HG02759 (cell line): ENCODE data around the gene HIGD1A.
A peak's percentile ranks its signal among the peaks of the same experiment; 100 is the strongest.

Source experiments
- ATAC-seq: cut with Tn5 transposase; IDR thresholded peaks from one replicate; pipeline ENCODE4 v1.9.1; 2021; ENCODE audit warnings: mild to moderate bottlenecking, moderate library complexity; ENCODE audit not compliant: unreplicated experiment

HIGD1A gene

DNA sequence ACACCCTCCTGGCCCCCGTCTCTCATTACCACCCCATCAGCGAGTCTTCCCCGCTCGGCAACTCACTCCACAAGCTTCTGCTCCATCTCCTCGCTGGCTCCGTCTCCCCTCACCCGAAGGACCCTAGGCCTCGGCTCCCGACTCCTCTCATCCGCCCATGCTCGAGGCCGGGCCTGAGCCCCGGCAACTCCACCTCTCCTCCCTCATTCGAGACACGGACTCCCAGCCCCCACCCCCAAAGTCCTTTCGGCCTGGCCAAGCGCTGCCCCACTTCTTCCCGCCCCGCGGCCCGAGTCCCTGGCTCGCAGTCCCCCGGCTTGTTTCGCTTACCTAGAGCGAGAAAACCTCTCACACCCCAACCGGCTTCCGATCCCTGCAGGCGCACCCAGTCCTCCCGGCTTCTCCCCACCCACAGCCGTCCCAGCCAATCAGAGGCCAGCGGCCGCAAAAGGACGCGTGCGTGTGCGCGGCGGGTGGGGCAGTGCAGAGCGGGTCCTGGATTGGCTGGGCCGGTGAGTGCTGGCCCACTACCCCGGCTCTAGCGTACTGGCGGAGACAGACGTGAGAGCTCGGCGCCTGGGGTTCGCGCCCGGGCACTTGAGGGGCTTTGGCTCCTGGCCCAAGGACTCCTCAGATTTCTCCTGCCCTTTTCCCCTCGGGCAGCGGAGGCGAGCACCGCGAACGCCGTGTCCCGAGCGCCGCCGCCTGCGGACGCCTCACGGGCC lies at the start of gene HIGD1A:
HIGD1A (minus strand) TSS at position 385 of the 725 bp plus-strand sequence. CDS start 10,237 bp downstream, outside the sequence.
- ATAC-seq = peak; percentile 99

DNA sequence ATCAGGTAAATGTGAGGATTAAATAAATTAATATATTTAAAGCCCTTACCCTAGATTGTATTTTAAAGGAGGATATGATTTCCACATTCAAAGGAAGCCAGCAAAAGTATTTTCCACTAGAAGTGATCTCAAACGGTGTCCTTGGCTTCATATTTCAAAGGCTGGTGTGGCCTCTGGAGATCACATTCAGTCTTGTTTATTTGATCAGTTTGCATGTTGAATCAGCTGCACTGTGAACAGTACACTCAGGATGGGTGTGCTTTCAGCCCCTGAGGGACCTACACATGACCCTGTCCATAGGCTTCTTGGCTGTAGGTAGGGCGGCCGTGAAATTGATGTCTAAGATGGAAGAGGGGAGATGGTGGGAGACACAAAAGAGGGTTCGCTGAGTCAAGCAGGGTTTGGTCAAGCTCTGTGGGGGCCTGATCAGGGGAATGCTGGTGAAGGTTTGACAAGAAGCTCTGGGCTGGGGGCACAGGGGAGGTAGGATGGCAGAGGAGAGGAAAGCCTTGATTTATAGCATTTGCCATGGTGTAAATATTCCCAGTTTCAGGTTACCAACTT lies 49.5 kb upstream of the HIGD1A start:
- ATAC-seq = no peak

DNA sequence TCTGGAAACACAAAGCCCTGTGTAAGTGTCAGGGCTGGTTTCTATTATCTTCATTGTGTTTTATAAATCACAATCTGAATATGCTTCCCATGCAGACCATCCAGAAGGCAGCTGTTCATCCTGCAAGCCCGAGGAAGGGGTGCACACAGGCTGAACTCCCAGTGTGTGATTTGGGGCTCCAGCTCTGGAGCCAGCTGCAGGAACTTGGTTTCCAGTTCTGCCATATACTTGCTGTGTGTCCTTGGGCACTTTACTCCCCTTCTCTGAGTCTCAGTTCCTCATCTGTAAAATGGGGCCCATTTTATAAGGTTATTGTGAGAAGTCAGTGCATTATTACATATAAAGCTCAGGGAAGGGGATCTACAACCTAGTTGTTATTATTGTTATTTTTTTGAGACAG lies 48.8 kb upstream of the HIGD1A start:
- ATAC-seq = no peak

DNA sequence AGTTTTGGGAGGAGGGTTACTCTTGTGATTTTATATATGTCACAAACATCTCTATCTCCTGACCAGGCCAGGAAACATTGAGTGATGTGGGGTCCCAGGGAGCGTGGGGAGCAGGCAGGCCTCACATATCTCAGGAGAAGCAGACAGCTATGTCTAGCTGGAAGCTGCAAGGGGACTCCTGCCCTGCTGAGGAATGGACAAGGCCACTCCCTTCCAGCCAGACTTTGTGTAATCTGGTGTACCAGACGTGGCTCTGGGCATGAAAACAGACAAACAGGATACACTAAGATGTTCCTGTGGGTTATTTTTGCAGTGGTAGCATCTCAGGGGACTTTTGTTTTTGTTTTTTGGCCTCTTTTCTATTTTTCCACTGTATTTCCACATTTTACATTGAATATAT lies 48.2 kb upstream of the HIGD1A start:
- no peak for ATAC-seq

DNA sequence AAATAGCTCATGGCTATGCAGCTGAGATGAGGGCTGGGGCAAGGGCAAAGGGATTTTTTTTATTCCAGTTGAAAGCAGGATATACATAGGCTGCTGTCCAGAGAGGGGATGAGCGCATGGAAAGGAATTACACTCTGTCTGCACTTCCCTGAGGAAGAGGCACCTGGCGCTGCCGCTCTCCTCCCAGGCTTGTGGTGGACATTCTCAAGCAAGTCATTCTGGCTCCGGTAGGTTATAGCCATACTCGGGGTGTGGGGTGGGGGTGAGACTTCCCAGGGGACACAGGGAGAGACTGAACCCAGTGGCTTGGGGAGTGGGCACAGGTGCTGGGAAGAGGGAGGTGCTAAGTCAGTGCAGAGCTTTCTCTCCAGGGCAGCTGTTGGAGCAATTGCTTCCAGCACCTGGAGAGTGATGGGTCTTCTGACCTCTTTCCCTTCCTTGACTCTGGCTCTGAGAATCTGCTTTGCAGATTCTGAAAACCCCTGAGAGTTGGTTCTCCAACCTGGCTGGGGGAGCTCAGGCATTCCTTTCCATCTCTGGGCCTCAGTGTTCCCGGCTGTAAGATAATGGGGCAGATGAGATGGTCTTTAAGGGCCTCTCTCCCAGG lies 47.0 kb upstream of the HIGD1A start:
- no peak for ATAC-seq

DNA sequence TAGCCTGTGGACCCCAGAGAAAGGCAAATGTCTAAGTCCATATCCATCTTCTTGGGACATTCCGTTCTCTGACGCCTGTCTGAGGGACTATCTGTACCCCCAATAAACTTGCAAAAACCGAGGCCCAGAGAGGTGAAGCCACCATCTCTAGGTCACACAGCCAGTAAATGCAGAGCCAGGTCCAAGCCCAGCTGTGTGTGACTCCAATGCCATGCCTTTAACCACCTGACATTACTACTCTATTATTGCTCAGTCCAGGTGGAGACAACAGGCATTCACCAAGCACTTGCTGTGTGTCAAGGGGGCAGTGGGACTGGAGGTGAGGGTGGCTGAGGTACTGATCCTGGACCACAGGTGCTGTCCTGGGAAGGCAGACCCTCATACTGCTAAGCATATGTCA lies 46.0 kb upstream of the HIGD1A start:
- no peak for ATAC-seq

DNA sequence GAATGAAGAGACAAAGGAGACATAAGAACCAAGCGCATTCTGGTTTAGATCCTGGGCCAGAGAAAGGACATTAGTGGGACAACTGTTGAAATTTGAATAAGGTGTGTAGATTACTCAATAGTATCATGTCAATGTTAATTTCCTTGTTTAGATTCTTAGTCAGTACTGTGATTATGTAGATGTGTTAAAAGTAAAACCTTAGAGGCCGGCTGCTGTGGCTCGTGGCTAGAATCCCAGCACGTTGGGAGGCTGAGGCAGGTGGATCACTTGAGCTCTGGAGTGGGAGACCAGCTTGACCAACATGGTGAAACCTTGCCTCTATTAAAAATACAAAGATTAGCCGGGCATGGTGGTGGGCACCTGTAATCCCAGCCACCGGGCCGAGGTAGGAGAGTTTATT lies 44.7 kb upstream of the HIGD1A start:
- ATAC-seq = no peak

DNA sequence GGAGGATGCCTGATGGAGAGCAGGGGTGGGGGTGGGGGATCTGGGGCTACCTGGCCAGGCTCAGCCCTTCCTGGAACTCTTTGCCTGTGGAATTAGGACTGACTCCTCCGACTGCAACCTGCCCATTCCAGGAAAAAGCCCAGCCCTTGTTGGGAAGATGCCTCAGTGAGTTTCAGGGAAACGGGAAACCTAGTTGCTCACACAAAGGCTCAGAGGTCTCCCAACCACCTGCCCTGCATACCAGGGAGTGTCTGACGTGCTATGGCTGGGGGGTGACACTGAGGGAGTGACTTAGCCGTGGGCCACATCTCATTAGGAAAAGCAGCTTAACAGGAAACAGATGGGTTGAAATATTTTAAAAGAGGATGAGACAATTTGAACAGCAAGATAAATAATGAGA lies 43.4 kb upstream of the HIGD1A start:
- ATAC-seq = no peak

DNA sequence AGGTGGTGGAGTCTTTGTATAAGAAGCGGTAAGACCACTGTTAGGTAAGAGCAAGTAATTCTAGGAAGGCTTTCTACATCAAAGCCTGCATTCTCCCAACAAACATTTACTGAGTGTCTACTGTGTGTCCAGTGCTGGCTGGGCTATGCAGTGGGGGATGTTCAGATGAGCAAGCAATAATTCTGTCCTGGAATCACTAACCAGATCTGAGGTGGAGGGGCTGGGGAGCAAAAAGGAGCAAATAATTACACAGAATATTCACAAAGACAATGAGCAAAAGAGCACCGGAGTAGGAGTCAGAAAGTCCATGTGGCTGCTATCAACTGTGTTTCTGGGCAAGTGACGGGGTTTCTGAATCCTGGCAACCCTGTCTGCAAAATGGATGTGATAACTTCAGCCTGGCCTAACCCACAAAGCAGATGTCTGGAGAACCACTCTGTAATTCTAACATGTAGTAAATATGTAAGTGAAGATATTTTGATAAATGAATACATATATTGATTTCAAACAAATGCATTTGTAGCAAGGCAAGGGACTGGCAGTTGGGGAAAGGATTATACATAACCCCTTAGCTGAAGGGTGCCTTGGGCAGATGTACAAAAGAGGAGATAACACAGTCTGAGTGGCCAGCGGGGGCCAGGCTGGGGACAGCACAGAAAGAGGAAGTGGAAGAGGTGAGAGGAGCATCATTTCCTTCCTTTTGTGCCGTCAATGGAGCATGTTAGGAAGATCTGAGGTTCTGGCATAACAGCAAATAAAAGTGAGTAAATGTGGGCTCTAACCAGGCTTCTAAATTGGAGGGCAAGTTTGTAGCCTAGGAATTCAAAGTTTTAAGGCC lies 42.6 kb upstream of the HIGD1A start:
- ATAC-seq = no peak

DNA sequence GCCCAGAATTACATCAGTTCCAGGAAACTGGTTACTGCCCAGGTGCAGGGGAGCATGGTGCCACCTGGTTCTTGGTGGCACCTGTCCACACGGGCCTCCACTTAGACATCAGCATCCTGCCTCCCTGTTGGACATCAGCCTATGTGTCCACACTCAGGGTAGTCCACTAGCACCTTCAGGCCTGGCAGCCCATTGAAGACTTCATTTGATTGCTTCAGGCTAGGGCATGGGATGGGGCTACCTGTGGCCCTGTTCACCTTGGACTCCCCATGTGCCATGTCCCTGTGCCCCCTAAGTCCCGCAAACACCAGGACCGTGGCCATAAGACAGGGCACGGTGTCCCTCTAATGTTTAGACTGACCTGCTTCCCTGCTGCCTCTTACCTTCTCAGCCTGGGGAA lies 40.5 kb upstream of the HIGD1A start:
- no peak for ATAC-seq

DNA sequence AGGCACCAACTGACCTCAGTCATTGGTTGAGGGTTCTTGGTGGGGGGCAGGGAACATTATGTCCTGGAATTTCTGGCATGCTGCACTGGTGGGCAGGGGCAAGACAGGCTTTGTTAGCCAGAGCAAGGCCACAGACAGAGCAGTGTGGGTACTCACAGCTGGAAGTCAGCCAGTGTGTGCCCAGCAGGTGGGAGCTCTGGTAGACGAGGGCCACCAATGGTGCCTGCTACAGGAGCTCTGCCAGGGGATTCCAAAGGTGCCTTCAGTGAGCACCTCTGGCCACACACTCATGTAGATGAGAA lies 40.1 kb upstream of the HIGD1A start:
- no peak for ATAC-seq

DNA sequence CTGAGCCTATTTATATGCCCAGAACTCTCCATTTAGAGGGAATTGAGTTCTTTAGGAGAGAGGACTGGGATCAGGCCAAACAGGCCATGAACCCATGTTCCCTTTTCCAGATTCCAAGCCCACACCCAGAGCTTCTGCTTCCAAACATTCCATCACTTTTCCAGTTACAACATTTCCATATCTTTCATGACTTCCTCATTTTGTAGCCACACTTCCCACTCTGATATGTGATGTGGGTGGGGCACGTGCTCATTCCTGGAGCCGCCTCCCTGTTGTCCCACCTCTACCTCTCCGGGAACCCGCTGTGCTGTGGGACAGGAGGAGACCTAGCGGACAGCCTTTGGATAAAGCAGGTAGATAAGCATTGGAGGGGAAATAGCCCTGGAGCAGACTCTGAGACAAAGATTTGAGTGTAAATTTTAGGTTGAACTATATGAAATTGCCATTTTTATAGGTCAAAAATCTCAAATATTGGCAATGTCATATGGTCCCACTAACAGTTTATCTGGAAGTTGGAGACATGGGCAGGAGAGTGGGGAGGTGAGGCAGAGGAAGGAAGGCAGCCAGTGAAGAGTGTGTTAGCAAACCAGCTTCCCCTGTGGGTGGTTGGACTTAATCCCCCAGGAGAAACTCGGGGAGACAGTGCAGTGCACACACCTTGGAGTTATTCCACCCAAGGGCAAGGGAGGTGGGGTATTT lies 39.6 kb upstream of the HIGD1A start:
- no peak for ATAC-seq

DNA sequence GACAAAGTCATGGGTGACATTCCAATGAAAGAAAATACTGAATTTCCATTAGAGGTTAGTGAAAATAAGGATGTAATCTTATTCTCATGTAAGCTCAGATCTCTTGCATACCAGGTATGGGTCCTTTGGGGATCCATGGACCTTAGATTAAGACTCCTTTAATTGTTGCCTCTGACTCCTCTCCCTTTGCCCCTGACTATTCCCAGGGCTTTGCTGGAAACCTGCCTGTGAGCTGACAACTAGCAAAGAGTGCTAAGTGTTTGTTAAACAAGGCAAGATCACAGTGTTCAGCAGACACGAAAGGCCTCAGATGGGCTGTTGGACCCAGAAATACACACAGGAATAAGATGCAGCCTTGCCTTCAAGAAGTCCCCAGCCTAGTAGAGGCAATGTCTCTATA lies 37.0 kb upstream of the HIGD1A start:
- no peak for ATAC-seq

DNA sequence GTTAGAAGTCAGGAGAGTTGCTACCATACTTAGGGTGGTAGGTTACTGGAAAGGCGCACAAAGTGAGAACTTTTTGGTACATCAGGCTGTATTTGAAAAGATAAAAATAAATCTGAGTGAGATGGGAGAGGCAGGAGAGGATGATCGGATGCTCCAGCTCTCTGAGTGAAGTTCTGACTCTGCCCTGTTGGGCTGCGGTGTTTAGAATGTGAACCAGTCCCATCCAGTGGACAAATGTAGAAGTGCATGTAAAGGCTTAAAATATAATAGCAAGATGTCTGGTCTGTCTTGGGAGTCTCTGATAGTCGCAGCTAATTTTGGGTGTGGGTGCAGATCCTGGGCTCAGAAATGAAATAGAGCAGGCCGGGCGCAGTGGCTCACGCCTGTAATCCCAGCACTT lies 35.3 kb upstream of the HIGD1A start:
- peak; percentile 82 for ATAC-seq

DNA sequence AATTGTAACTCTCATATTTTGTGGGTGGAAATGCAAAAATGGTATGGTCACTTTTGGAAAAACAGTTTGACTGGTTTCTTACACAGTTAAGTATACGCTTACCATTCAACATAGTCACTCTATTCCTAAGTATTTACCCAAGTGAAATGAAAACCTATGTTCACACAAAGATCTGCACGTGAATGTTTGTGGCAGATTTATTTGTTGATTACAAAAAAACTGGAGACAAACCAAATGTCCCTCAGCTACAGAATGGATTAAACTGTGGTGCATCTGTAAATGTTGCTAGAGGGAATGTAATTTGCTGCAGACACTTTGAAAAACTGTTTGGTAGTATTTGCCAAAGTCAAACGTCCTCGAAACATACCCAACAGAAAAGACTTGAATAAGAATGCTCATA lies 34.3 kb upstream of the HIGD1A start:
- ATAC-seq = no peak

DNA sequence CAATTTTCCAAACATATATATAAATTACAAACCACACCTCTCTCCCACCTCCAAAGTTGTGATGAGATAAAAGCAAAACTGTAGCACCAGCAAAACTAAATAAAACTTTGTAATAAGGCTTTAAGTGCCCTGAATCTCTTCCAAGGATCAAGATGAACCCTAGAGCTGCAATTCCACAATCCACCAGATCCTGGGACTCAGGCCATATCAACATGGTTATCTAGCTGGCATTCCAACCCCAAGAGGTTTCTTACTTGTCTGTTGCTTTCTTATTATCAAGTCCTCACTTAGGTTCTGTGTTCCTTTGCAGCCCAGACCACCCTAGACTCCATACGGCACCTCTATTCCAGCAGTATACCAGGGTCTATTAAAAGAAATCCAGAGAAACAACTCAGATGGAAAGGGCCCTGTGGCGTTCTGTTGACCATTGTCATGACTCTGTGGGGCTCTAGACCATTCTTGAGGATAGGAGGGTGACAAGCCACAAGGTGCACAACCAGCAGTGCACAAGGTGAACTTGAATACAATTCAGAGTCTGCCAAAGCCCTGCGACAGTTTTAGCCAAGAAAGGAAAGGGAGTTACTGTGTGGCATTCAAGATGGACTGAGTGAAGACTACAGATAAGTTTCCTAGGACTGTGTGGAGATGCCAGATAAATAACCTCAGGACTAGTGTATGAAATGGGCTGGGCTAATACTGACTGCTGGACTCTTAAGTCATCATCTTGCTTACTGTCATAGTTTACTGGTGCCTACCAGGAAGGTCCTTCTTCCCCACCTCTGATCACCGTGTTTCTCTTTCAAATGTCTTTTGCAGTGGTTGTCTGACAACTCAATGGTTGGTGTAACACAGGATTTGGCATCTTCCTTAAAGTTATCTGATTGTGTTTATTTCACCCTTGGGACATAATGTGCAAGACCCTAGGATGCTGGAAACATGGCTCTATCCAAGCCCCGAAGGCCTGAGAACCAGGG lies 32.1 kb upstream of the HIGD1A start:
- no peak for ATAC-seq

DNA sequence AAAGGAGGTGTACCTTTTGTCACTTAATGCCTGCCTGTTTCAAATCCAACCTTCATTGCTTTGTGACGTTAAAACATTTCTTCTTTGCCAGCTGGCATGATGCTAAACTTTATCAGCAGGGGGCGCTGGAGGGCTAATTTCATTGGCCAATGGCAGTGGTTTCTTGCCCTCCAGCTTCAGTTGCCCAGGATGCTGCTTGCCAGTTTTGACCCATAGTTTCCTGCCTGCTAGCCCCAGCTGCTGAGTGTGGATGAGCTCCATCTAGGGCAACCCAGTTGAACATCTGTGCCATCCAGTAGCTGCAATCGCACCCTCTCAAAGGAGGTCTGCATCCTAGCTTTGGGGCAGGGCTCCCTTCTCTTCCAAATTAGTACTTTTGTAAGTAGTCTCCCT lies 27.0 kb upstream of the HIGD1A start:
- ATAC-seq = no peak

DNA sequence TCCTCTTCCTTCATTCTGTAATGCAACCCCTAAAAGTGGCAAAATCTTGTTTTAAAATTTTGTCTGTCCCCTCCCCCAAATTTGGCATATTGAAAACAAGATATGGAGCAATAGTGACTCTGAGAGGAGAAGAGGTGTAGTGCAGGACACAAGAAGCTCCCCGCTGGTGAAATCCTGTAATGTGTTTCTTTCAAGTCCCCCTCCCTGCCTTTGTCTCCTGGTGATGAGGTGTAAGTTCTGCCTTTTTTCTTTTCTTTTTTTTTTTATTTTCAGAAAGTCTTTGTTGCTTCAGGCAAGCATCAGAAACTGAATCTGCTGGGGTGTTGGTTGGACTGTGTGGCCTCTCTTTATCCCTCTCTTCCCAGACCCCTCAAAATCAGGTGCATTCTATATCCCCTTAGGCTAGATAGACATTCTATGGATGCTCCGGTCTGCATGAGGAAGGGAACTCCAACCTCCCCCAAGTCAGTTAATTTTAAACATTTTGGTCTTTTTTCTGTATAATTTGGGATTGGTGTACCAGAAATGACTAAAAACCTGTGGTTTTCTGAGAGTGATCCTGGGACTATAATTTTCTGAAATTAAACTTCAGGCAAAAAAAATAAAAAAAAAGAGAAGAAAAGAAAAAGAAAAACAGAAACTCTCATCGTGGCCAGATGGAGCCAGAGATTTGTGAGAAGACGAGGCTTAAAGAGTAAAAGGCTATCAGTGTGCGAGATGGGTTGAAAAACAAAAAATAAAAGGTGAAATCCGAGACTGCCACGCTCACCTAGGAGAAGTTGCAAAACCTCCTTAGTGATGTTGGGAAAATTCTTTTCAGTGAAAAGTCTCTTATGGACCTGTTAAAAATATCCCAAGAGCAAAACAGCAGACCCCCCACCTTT lies 26.4 kb upstream of the HIGD1A start:
- no peak for ATAC-seq
